Measurements from ENCODE around the gene FRMD5.

- TF ChIP-seq SIN3A (IDR thresholded peaks at IDR 0.05; ENCODE audit: borderline replicate concordance, insufficient read depth, low read length) (no peak), POLR2AphosphoS5 (IDR thresholded peaks at IDR 0.05; ENCODE audit: low read depth, low read length) (no peak)
These were observed 107.2 kb downstream of the FRMD5 start for GRCh38 chr15:44087578-44088465.

Data from PFSK-1 (cell line).